Uterus (tissue), 2 donors: ENCODE measurements around the gene FER1L5.

Experiments used
- CTCF ChIP-seq, 4 experiments: fragments of 200-600 bp in 2 of 4; fragments of 450-650 bp in 2 of 4; sonication (generic) in 2 of 4; IDR thresholded peaks; one replicate each; pipeline ENCODE4 v1.5.1; 2016 to 2019; ENCODE audit warnings: antibody characterized with exemption in 4 of 4, mild to moderate bottlenecking in 2 of 4, moderate library complexity in 1 of 4
- POLR2A ChIP-seq, 2 donors: fragments of 450-650 bp; IDR thresholded peaks; one replicate each; pipeline ENCODE4 v1.6.1; 2016; ENCODE audit warnings: antibody characterized with exemption in 2 of 2, mild to moderate bottlenecking in 1 of 2, moderate library complexity in 1 of 2

GRCh38 chr2:96730212-96730611 is 87.6 kb downstream of the FER1L5 start:
- TF ChIP-seq POLR2A (IDR thresholded peaks at IDR 0.05) (no peak), CTCF (IDR thresholded peaks at IDR 0.05) (no peak)
